GM13976 (cell line): ENCODE results near the gene HOOK2.
"Not testable (repeated sequence)": the region's sequence is repeated elsewhere in the genome, so short reads cannot be mapped to it uniquely, and the experiment has no call there.

ENCODE experiments used
- DNase-seq: peaks from one replicate; pipeline ENCODE4 v3.0.0; 2012; ENCODE audit warnings: low spot score
- in situ Hi-C: fragments of 300-500 bp; cut with MboI; formaldehyde crosslinking; loops from one replicate; pipeline ENCODE4 v1.12.0; 2022; ENCODE audit warnings: low sequenced_read_pairs, mixed read lengths, inconsistent platforms; ENCODE audit not compliant: unreplicated experiment
- TF ChIP-seq, protein P1 (sequence below): IDR thresholded peaks from 2 replicates; pipeline ENCODE4 v1.5.1; 2012; ENCODE audit warnings: borderline replicate concordance, mild to moderate bottlenecking; ENCODE audit not compliant: insufficient read depth; ENCODE audit errors: extremely low read depth, missing control alignments, control extremely low read depth

Gene HOOK2

GRCh38 chr19:12802267-12803106 lies 27.1 kb upstream of the HOOK2 start:
- TF ChIP-seq, protein P1, sequence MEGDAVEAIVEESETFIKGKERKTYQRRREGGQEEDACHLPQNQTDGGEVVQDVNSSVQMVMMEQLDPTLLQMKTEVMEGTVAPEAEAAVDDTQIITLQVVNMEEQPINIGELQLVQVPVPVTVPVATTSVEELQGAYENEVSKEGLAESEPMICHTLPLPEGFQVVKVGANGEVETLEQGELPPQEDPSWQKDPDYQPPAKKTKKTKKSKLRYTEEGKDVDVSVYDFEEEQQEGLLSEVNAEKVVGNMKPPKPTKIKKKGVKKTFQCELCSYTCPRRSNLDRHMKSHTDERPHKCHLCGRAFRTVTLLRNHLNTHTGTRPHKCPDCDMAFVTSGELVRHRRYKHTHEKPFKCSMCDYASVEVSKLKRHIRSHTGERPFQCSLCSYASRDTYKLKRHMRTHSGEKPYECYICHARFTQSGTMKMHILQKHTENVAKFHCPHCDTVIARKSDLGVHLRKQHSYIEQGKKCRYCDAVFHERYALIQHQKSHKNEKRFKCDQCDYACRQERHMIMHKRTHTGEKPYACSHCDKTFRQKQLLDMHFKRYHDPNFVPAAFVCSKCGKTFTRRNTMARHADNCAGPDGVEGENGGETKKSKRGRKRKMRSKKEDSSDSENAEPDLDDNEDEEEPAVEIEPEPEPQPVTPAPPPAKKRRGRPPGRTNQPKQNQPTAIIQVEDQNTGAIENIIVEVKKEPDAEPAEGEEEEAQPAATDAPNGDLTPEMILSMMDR = no peak
- in situ Hi-C loops = no loop called here
- DNase-seq = no peak

DNA sequence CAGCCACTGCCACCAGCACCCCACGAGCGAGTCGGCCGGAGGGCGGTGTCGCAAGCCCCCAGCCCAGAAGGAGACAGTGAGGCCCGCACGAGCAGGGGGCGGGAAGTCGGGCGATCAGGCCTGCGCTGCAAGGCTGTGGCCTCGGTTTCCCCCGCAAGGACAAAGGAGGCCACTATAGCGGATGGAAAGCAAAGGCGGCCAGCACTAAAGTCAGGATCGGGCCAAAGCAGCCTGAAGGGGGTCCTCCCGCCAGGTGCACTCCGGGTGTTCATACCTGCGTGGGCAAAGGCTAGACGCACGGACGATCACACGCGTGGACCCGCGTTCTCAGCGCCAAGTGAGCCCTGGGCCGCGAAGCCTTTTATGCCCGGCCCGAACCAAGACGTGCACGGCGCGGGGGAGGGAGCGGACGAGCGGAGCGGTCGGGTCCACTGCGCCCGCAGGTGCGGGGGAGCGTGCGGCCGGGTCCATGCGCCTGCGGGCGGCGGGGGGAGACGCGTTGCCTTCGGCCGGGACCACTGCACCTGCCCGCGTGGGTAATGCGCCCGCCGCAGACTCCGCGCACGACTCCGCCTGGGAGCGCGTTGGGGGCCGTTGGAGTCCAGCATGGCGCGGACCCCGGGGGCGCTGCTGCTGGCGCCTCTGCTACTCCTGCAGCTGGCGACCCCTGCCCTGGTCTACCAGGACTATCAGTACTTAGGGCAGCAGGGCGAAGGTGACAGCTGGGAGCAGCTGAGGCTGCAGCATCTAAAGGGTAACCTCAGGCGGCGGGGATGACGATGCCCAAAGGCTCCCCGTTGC lies 26.3 kb upstream of the HOOK2 start, which contains the start of the genes PRDX2 and THSD8:
Gene PRDX2, minus strand, starts transcription at position 335 of the 801 bp plus-strand sequence. CDS start 539 bp downstream, outside the sequence.
Gene THSD8, plus strand, starts transcription at position 604 of the 801 bp plus-strand sequence. Its CDS starts 3 bp downstream, at position 607.
- in situ Hi-C loops = no loop called here
- TF ChIP-seq, protein P1 = no peak
- DNase-seq = peak; percentile 83

DNA sequence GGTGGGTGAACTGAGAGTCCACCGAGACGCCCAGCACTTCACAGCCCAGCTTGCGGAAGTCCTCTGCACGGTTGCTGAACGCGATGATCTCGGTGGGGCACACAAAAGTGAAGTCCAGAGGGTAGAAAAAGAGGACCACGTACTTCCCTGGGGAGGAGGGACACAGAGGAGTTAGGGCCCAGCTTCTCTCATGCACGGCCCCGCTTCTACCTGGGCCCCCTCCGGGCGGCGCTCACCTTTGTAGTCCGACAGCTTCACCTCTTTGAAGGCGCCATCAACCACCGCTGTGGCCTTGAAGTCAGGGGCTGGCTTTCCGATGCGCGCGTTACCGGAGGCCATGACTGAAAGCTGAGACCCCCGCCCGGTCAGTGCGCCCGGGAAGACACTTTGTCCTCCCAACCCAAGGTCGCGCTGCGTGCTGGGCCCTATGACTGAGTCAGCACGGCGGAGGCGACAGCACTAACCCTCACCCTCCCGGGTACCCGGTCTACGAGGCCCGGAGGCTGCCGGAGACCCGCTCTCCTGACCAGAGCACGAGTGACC lies 25.6 kb upstream of the HOOK2 start:
- TF ChIP-seq, protein P1 = no peak
- no peak for DNase-seq
- in situ Hi-C loops = no loop called here

GRCh38 chr19:12800466-12800770 lies 25.1 kb upstream of the HOOK2 start:
- TF ChIP-seq, protein P1 = no peak
- no peak for DNase-seq
- in situ Hi-C loops = no loop called here

- TF ChIP-seq, protein P1 = no peak
- DNase-seq = no peak
- in situ Hi-C loops = no loop called here
Measured at GRCh38 chr19:12799742-12800465, 24.6 kb upstream of the HOOK2 start.

DNA sequence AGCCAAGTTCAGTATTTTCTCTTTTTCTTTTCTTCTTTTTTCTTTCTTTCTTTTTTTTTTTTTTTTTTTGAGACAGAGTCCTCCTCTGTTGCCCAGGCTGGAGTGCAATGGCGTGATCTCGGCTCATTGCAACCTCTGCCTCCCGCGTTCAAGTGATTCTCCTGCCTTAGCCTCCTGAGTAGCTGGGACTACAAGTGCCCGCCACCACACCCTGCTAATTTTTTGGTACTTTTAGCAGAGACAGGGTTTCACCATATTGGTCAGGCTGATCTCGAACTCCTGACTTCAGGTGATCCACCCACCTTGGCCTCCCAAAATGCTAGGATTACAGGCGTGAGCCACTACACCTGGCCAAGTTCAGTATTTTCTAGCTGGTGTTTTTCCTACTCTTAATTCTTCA lies 22.3 kb upstream of the HOOK2 start:
- DNase-seq, in situ Hi-C loops: not testable (repeated sequence)

DNA sequence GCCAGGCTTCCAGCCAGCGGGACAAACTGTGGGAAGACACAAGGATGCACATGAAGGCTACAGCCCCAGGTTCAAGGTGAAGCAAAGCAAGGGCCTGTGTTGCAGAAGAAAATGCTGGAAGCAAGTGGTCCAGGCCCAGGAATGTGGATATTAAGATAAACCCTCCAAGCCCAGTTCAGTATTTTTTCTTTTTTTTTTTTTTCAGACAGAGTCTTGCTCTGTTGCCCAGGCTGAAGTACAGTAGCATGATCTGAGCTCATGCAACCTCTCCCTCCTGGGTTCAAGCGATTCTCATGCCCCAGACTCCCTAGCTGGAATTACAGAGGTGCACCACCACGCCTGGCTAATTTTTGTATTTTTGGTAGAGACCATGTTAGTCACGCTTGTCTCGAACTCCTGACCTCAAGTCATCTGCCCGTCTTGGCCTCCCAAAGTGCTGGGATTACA lies 21.8 kb upstream of the HOOK2 start:
- TF ChIP-seq, protein P1 = no peak
- DNase-seq = no peak
- in situ Hi-C loops = no loop called here
